Measurements from ENCODE around the gene TGFBR2. TPM values are rescaled to one million over a fixed set of nuclear protein-coding genes. Genes with fewer than 3 reads are reported as not detected.

Gene TGFBR2
- total and polyA plus RNA-seq, 2 of the 13 experiments (the other 11 are each of a cell fraction or from before 2014, with no cell fraction given): 82.2 to 187 TPM

DNA sequence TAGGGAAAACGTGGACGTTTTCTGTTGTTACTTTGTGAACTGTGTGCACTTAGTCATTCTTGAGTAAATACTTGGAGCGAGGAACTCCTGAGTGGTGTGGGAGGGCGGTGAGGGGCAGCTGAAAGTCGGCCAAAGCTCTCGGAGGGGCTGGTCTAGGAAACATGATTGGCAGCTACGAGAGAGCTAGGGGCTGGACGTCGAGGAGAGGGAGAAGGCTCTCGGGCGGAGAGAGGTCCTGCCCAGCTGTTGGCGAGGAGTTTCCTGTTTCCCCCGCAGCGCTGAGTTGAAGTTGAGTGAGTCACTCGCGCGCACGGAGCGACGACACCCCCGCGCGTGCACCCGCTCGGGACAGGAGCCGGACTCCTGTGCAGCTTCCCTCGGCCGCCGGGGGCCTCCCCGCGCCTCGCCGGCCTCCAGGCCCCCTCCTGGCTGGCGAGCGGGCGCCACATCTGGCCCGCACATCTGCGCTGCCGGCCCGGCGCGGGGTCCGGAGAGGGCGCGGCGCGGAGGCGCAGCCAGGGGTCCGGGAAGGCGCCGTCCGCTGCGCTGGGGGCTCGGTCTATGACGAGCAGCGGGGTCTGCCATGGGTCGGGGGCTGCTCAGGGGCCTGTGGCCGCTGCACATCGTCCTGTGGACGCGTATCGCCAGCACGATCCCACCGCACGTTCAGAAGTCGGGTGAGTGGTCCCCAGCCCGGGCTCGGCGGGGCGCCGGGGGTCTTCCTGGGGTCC lies at the start of gene TGFBR2 (continued):
- no peak for TF ChIP-seq PRPF4 (IDR thresholded peaks at IDR 0.05; ENCODE audit: low read depth, low read length, poor library complexity, severe bottlenecking)
- TF ChIP-seq FOXM1 (CRISPR knock-in tag; IDR thresholded peaks at IDR 0.05): no peak
- no peak for TF ChIP-seq NFE2 (CRISPR knock-in tag; IDR thresholded peaks at IDR 0.05)
- TF ChIP-seq, protein P1, sequence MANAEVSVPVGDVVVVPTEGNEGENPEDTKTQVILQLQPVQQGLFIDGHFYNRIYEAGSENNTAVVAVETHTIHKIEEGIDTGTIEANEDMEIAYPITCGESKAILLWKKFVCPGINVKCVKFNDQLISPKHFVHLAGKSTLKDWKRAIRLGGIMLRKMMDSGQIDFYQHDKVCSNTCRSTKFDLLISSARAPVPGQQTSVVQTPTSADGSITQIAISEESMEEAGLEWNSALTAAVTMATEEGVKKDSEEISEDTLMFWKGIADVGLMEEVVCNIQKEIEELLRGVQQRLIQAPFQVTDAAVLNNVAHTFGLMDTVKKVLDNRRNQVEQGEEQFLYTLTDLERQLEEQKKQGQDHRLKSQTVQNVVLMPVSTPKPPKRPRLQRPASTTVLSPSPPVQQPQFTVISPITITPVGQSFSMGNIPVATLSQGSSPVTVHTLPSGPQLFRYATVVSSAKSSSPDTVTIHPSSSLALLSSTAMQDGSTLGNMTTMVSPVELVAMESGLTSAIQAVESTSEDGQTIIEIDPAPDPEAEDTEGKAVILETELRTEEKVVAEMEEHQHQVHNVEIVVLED (CRISPR knock-in tag; IDR thresholded peaks at IDR 0.05; ENCODE audit: borderline replicate concordance): no peak; the same call in 1 of the 2 replicates
- no peak for TF ChIP-seq RELA (CRISPR knock-in tag; IDR thresholded peaks at IDR 0.05)
- TF ChIP-seq GABPA (IDR thresholded peaks at IDR 0.05; ENCODE audit: low read depth, low read length): no peak
- TF ChIP-seq GABPA (CRISPR knock-in tag; IDR thresholded peaks at IDR 0.05; ENCODE audit: low read depth): peak; percentile 35; the same call in 1 of the 2 replicates
- no peak for TF ChIP-seq ZNF24 (IDR thresholded peaks at IDR 0.05)
- TF ChIP-seq ZNF33A (CRISPR knock-in tag; IDR thresholded peaks at IDR 0.05; ENCODE audit: borderline replicate concordance): no peak
- TF ChIP-seq ZKSCAN8 (CRISPR knock-in tag; IDR thresholded peaks at IDR 0.05; ENCODE audit: borderline replicate concordance): peak; percentile 68; the same call in 1 of the 2 replicates
- no peak for TF ChIP-seq ZNF550 (CRISPR knock-in tag; IDR thresholded peaks at IDR 0.05; ENCODE audit: borderline replicate concordance)
- TF ChIP-seq, protein P2, sequence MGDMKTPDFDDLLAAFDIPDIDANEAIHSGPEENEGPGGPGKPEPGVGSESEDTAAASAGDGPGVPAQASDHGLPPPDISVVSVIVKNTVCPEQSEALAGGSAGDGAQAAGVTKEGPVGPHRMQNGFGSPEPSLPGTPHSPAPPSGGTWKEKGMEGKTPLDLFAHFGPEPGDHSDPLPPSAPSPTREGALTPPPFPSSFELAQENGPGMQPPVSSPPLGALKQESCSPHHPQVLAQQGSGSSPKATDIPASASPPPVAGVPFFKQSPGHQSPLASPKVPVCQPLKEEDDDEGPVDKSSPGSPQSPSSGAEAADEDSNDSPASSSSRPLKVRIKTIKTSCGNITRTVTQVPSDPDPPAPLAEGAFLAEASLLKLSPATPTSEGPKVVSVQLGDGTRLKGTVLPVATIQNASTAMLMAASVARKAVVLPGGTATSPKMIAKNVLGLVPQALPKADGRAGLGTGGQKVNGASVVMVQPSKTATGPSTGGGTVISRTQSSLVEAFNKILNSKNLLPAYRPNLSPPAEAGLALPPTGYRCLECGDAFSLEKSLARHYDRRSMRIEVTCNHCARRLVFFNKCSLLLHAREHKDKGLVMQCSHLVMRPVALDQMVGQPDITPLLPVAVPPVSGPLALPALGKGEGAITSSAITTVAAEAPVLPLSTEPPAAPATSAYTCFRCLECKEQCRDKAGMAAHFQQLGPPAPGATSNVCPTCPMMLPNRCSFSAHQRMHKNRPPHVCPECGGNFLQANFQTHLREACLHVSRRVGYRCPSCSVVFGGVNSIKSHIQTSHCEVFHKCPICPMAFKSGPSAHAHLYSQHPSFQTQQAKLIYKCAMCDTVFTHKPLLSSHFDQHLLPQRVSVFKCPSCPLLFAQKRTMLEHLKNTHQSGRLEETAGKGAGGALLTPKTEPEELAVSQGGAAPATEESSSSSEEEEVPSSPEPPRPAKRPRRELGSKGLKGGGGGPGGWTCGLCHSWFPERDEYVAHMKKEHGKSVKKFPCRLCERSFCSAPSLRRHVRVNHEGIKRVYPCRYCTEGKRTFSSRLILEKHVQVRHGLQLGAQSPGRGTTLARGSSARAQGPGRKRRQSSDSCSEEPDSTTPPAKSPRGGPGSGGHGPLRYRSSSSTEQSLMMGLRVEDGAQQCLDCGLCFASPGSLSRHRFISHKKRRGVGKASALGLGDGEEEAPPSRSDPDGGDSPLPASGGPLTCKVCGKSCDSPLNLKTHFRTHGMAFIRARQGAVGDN (CRISPR knock-in tag; IDR thresholded peaks at IDR 0.05): peak; percentile 88
- TF ChIP-seq, protein P3, sequence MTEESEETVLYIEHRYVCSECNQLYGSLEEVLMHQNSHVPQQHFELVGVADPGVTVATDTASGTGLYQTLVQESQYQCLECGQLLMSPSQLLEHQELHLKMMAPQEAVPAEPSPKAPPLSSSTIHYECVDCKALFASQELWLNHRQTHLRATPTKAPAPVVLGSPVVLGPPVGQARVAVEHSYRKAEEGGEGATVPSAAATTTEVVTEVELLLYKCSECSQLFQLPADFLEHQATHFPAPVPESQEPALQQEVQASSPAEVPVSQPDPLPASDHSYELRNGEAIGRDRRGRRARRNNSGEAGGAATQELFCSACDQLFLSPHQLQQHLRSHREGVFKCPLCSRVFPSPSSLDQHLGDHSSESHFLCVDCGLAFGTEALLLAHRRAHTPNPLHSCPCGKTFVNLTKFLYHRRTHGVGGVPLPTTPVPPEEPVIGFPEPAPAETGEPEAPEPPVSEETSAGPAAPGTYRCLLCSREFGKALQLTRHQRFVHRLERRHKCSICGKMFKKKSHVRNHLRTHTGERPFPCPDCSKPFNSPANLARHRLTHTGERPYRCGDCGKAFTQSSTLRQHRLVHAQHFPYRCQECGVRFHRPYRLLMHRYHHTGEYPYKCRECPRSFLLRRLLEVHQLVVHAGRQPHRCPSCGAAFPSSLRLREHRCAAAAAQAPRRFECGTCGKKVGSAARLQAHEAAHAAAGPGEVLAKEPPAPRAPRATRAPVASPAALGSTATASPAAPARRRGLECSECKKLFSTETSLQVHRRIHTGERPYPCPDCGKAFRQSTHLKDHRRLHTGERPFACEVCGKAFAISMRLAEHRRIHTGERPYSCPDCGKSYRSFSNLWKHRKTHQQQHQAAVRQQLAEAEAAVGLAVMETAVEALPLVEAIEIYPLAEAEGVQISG (CRISPR knock-in tag; IDR thresholded peaks at IDR 0.05): peak; percentile 61
- no peak for TF ChIP-seq CSRNP2 (CRISPR knock-in tag; conservative IDR thresholded peaks at IDR 0.05; ENCODE audit: low read depth)
- TF ChIP-seq HNRNPUL1 (IDR thresholded peaks at IDR 0.05; ENCODE audit: low read depth, low read length): no peak
- TF ChIP-seq NFIB (CRISPR knock-in tag; IDR thresholded peaks at IDR 0.05; ENCODE audit: borderline replicate concordance): no peak
- no peak for TF ChIP-seq ZNF678 (CRISPR knock-in tag; IDR thresholded peaks at IDR 0.05)
- no peak for TF ChIP-seq MYPOP (CRISPR knock-in tag; IDR thresholded peaks at IDR 0.05)

Measured in HepG2 (cell line).